HL-60 (cell line): ENCODE measurements around the gene RIBC1.

Source experiments
- SPI1 ChIP-seq: IDR thresholded peaks from 2 replicates; pipeline ENCODE4 v1.6.1; 2012; ENCODE audit warnings: low read depth, mild to moderate bottlenecking, borderline replicate concordance
- TF ChIP-seq, protein P1 (sequence below): IDR thresholded peaks from one replicate; pipeline ENCODE4 v1.5.1; 2011; ENCODE audit warnings: low read length, control low read depth, inconsistent platforms; ENCODE audit not compliant: insufficient read depth

DNA sequence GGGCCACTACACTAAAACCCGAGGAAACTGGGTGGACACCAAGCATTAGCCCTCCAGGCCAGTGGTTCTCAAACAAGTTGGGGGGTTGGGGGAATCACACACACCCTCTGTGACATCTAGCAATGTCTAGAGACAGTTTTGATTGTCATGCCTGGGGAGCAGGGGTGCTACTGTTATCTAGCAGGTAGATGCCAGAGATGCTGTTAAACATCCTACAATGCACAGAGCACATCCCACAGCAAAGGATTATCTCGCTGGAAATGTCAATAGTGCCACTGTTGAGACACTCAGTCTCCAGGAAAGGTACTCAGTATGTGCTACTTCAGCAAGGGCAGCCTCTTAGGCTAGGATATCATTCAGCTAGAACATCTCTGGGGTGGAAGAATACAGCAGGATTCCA lies 1.5 kb upstream of the RIBC1 start:
- TF ChIP-seq, protein P1, sequence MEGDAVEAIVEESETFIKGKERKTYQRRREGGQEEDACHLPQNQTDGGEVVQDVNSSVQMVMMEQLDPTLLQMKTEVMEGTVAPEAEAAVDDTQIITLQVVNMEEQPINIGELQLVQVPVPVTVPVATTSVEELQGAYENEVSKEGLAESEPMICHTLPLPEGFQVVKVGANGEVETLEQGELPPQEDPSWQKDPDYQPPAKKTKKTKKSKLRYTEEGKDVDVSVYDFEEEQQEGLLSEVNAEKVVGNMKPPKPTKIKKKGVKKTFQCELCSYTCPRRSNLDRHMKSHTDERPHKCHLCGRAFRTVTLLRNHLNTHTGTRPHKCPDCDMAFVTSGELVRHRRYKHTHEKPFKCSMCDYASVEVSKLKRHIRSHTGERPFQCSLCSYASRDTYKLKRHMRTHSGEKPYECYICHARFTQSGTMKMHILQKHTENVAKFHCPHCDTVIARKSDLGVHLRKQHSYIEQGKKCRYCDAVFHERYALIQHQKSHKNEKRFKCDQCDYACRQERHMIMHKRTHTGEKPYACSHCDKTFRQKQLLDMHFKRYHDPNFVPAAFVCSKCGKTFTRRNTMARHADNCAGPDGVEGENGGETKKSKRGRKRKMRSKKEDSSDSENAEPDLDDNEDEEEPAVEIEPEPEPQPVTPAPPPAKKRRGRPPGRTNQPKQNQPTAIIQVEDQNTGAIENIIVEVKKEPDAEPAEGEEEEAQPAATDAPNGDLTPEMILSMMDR, result no peak
- no peak for TF ChIP-seq SPI1
